ENCODE results near the gene BABAM2. TPM values are rescaled to one million over a fixed set of nuclear protein-coding genes. Genes with fewer than 3 reads are reported as not detected.

Gene BABAM2
- total and polyA plus RNA-seq, 2 of the 4 experiments (the other 2 are of a cell fraction): 20.9 to 23.1 TPM

GRCh38 chr2:28364610-28365009 is 474.1 kb downstream of the BABAM2 start:
- Histone ChIP-seq H2BK15ac (ENCODE audit: low read depth, low read length) (no peak overlapping the region; the same call in 2 of the 3 replicates), H3K4me3 (ENCODE audit: insufficient read depth, low read depth, low read length) (no peak overlapping the region), H4K5ac (ENCODE audit: low read depth, low read length) (no peak overlapping the region), H3K9ac (ENCODE audit: low read depth, low read length) (no peak overlapping the region), H3K23ac (ENCODE audit: low read depth, low read length) (no peak overlapping the region), H2AK5ac (ENCODE audit: low read depth, low read length) (no peak overlapping the region), H2BK120ac (ENCODE audit: low read depth, low read length) (no peak overlapping the region), H2AFZ (replicated peaks; ENCODE audit: low read length, poor library complexity) (no peak overlapping the region), H4K8ac (ENCODE audit: low read depth in 2 of 2, low read length in 2 of 2) (no peak overlapping the region), H4K20me1 (ENCODE audit: insufficient read depth, low read length) (no peaks in the 10 kb centered on the region), H3K18ac (ENCODE audit: low read depth, low read length) (no peak overlapping the region), H3K4me2 (ENCODE audit: low read depth, low read length) (no peak overlapping the region), H3K14ac (replicated peaks; ENCODE audit: low read depth, low read length) (0 out of 2 replicates have a peak overlapping the region, but pooled peaks have one; percentile 1), H3K4me1 (ENCODE audit: control insufficient read depth, insufficient read depth, low read length) (peaks cover 7% of the 10 kb centered on the region; the same call in 1 of the 2 replicates), H3K27ac (ENCODE audit: insufficient read depth, low read length) (no peak overlapping the region), H3K56ac (ENCODE audit: extremely low read depth, insufficient read depth, low read length) (no peak overlapping the region), H2BK20ac (ENCODE audit: low read depth, low read length) (no peak overlapping the region), H3K9me3 (ENCODE audit: control insufficient read depth, insufficient read depth, low read length) (no peaks in the 10 kb centered on the region), H3K9me1 (ENCODE audit: insufficient read depth, low read length) (peaks cover 4% of the 10 kb centered on the region; the same call in 1 of the 2 replicates), H3K27me3 (ENCODE audit: control insufficient read depth, insufficient read depth, low read length) (no peaks in the 10 kb centered on the region; the same call in 1 of the 2 replicates), H3K4ac (ENCODE audit: low read depth, low read length) (no peak overlapping the region), H3K79me1 (ENCODE audit: low read depth in 1 of 2, low read length in 2 of 2) (no peaks in the 10 kb centered on the region), H2AK9ac (replicated peaks; ENCODE audit: low read depth, low read length, poor library complexity) (no peak overlapping the region), H4K91ac (ENCODE audit: insufficient read depth, low read depth, low read length) (no peak overlapping the region), H3K36me3 (ENCODE audit: control insufficient read depth, insufficient read depth, low read length) (no peaks in the 10 kb centered on the region), H2BK5ac (ENCODE audit: low read depth, low read length, poor library complexity, severe bottlenecking) (no peak overlapping the region)
- dilution Hi-C loops (cut with HindIII; ENCODE audit: low sequenced_read_pairs, unreplicated experiment): no loop called here
- TF ChIP-seq RFX5 (IDR thresholded peaks at IDR 0.05; ENCODE audit: low read depth, low read length): no peak
- TF ChIP-seq, protein P1, sequence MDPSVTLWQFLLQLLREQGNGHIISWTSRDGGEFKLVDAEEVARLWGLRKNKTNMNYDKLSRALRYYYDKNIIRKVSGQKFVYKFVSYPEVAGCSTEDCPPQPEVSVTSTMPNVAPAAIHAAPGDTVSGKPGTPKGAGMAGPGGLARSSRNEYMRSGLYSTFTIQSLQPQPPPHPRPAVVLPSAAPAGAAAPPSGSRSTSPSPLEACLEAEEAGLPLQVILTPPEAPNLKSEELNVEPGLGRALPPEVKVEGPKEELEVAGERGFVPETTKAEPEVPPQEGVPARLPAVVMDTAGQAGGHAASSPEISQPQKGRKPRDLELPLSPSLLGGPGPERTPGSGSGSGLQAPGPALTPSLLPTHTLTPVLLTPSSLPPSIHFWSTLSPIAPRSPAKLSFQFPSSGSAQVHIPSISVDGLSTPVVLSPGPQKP (IDR thresholded peaks at IDR 0.05; ENCODE audit: borderline replicate concordance, low read depth, low read length): no peak
- TF ChIP-seq MAZ (IDR thresholded peaks at IDR 0.05; ENCODE audit: borderline replicate concordance, low read depth, low read length): no peak
- no peak for TF ChIP-seq CHD1 (IDR thresholded peaks at IDR 0.05; ENCODE audit: low read depth, low read length)
- no peak for TF ChIP-seq NFE2L2 (IDR thresholded peaks at IDR 0.05; ENCODE audit: low read depth, low read length)
- TF ChIP-seq RAD21 (IDR thresholded peaks at IDR 0.05; ENCODE audit: low read length): no peak
- TF ChIP-seq, protein P2, sequence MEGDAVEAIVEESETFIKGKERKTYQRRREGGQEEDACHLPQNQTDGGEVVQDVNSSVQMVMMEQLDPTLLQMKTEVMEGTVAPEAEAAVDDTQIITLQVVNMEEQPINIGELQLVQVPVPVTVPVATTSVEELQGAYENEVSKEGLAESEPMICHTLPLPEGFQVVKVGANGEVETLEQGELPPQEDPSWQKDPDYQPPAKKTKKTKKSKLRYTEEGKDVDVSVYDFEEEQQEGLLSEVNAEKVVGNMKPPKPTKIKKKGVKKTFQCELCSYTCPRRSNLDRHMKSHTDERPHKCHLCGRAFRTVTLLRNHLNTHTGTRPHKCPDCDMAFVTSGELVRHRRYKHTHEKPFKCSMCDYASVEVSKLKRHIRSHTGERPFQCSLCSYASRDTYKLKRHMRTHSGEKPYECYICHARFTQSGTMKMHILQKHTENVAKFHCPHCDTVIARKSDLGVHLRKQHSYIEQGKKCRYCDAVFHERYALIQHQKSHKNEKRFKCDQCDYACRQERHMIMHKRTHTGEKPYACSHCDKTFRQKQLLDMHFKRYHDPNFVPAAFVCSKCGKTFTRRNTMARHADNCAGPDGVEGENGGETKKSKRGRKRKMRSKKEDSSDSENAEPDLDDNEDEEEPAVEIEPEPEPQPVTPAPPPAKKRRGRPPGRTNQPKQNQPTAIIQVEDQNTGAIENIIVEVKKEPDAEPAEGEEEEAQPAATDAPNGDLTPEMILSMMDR (conservative IDR thresholded peaks at IDR 0.05; ENCODE audit: low read depth, low read length): no peak
- TF ChIP-seq FOS (IDR thresholded peaks at IDR 0.05; ENCODE audit: low read depth, low read length): no peak
- no peak for TF ChIP-seq SMC3 (IDR thresholded peaks at IDR 0.05; ENCODE audit: low read depth, low read length)
- TF ChIP-seq MXI1 (IDR thresholded peaks at IDR 0.05; ENCODE audit: borderline replicate concordance, low read depth, low read length): no peak
- CTCF ChIA-PET: no interaction called here
- ATAC-seq (ENCODE audit: low read depth) (no peak), DNase-seq (peak; percentile 74)
- no CpG with 5 or more reads among the region's 3 CpGs for WGBS, 2 experiments (ENCODE audit: extremely low coverage in 2 of 2, insufficient read length in 1 of 2)
- POLR2A ChIA-PET (ENCODE audit: unreplicated experiment): no interaction called here
- no TSS peak for BruUV-seq (replicated peaks)
- intact Hi-C loops (cut with micrococcal nuclease): no loop called here
- in situ Hi-C loops (cut with MboI; ENCODE audit: low sequenced_read_pairs): no loop called here
